ENCODE measurements around the gene NACA2.

The NACA2 gene

GRCh38 chr17:61621317-61621716 is 30.3 kb upstream of the NACA2 start:
- H3K9ac ChIP-seq (ENCODE audit: low read depth, low read length, poor library complexity, severe bottlenecking): no peak overlapping the region
- no peak overlapping the region for H3K4me2 ChIP-seq (ENCODE audit: low read depth, low read length, poor library complexity, severe bottlenecking)
- H3K9me3 ChIP-seq (ENCODE audit: insufficient read depth, low read depth, low read length): peaks cover 17% of the 10 kb centered on the region
- H4K20me1 ChIP-seq (ENCODE audit: insufficient read depth, low read length, poor library complexity, severe bottlenecking): no peaks in the 10 kb centered on the region
- no peak overlapping the region for H2AFZ ChIP-seq (ENCODE audit: low read length)
- no peaks in the 10 kb centered on the region for H3K36me3 ChIP-seq (ENCODE audit: insufficient read depth, low read length)
- H3K9me2 ChIP-seq (replicated peaks; ENCODE audit: low read depth, low read length): no peaks in the 10 kb centered on the region
- H3K4me1 ChIP-seq (ENCODE audit: insufficient read depth, low read length, poor library complexity, severe bottlenecking): peaks cover 3% of the 10 kb centered on the region
- H3K27me3 ChIP-seq (ENCODE audit: insufficient read depth, low read length, poor library complexity, severe bottlenecking): peaks cover 43% of the 10 kb centered on the region
- H3K79me2 ChIP-seq (ENCODE audit: insufficient read depth, low read length): no peaks in the 10 kb centered on the region
- no peaks in the 10 kb centered on the region for H3F3A ChIP-seq (ENCODE audit: low read depth)
- H3K4me3 ChIP-seq (ENCODE audit: low read length, poor library complexity, severe bottlenecking): no peak overlapping the region
- no peak for TF ChIP-seq EZH2phosphoT487 (IDR thresholded peaks at IDR 0.05; ENCODE audit: borderline replicate concordance)
- TF ChIP-seq, protein P1, sequence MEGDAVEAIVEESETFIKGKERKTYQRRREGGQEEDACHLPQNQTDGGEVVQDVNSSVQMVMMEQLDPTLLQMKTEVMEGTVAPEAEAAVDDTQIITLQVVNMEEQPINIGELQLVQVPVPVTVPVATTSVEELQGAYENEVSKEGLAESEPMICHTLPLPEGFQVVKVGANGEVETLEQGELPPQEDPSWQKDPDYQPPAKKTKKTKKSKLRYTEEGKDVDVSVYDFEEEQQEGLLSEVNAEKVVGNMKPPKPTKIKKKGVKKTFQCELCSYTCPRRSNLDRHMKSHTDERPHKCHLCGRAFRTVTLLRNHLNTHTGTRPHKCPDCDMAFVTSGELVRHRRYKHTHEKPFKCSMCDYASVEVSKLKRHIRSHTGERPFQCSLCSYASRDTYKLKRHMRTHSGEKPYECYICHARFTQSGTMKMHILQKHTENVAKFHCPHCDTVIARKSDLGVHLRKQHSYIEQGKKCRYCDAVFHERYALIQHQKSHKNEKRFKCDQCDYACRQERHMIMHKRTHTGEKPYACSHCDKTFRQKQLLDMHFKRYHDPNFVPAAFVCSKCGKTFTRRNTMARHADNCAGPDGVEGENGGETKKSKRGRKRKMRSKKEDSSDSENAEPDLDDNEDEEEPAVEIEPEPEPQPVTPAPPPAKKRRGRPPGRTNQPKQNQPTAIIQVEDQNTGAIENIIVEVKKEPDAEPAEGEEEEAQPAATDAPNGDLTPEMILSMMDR (conservative IDR thresholded peaks at IDR 0.05; ENCODE audit: low read length): no peak

GRCh38 chr17:61619953-61620352 is 28.9 kb upstream of the NACA2 start:
- H3F3A ChIP-seq (ENCODE audit: low read depth): no peaks in the 10 kb centered on the region
- H3K9ac ChIP-seq (ENCODE audit: low read depth, low read length, poor library complexity, severe bottlenecking): no peak overlapping the region
- H3K4me2 ChIP-seq (ENCODE audit: low read depth, low read length, poor library complexity, severe bottlenecking): no peak overlapping the region
- no peak overlapping the region for H2AFZ ChIP-seq (ENCODE audit: low read length)
- peaks cover 37% of the 10 kb centered on the region for H3K27me3 ChIP-seq (ENCODE audit: insufficient read depth, low read length, poor library complexity, severe bottlenecking)
- no peaks in the 10 kb centered on the region for H3K79me2 ChIP-seq (ENCODE audit: insufficient read depth, low read length)
- TF ChIP-seq, protein P1 (conservative IDR thresholded peaks at IDR 0.05; ENCODE audit: low read length): no peak
- TF ChIP-seq EZH2phosphoT487 (IDR thresholded peaks at IDR 0.05; ENCODE audit: borderline replicate concordance): no peak
- H3K4me3 ChIP-seq (ENCODE audit: low read length, poor library complexity, severe bottlenecking): no peak overlapping the region
- peaks cover 17% of the 10 kb centered on the region for H3K9me3 ChIP-seq (ENCODE audit: insufficient read depth, low read depth, low read length)
- H3K4me1 ChIP-seq (ENCODE audit: insufficient read depth, low read length, poor library complexity, severe bottlenecking): peaks cover 11% of the 10 kb centered on the region
- no peaks in the 10 kb centered on the region for H3K9me2 ChIP-seq (replicated peaks; ENCODE audit: low read depth, low read length)
- no peaks in the 10 kb centered on the region for H4K20me1 ChIP-seq (ENCODE audit: insufficient read depth, low read length, poor library complexity, severe bottlenecking)
- no peaks in the 10 kb centered on the region for H3K36me3 ChIP-seq (ENCODE audit: insufficient read depth, low read length)

- Histone ChIP-seq H3K4me3 (ENCODE audit: low read length, poor library complexity, severe bottlenecking) (no peak overlapping the region), H3K4me1 (ENCODE audit: insufficient read depth, low read length, poor library complexity, severe bottlenecking) (peaks cover 11% of the 10 kb centered on the region), H3K9me2 (replicated peaks; ENCODE audit: low read depth, low read length) (no peaks in the 10 kb centered on the region), H4K20me1 (ENCODE audit: insufficient read depth, low read length, poor library complexity, severe bottlenecking) (no peaks in the 10 kb centered on the region), H3F3A (ENCODE audit: low read depth) (no peaks in the 10 kb centered on the region), H2AFZ (ENCODE audit: low read length) (no peak overlapping the region), H3K4me2 (ENCODE audit: low read depth, low read length, poor library complexity, severe bottlenecking) (no peak overlapping the region), H3K36me3 (ENCODE audit: insufficient read depth, low read length) (no peaks in the 10 kb centered on the region), H3K9me3 (ENCODE audit: insufficient read depth, low read depth, low read length) (peaks cover 17% of the 10 kb centered on the region), H3K9ac (ENCODE audit: low read depth, low read length, poor library complexity, severe bottlenecking) (no peak overlapping the region), H3K27me3 (ENCODE audit: insufficient read depth, low read length, poor library complexity, severe bottlenecking) (peaks cover 32% of the 10 kb centered on the region), H3K79me2 (ENCODE audit: insufficient read depth, low read length) (no peaks in the 10 kb centered on the region)
- TF ChIP-seq EZH2phosphoT487 (IDR thresholded peaks at IDR 0.05; ENCODE audit: borderline replicate concordance): no peak
- TF ChIP-seq, protein P1 (conservative IDR thresholded peaks at IDR 0.05; ENCODE audit: low read length): no peak
Observed at GRCh38 chr17:61619493-61619892, 28.5 kb upstream of the NACA2 start.

Measured in Loucy (cell line).